Neural progenitor cell (in vitro differentiated cells): ENCODE measurements around the gene FMNL2.

Source experiments
- EZH2 ChIP-seq: fragments of 200-600 bp; sonication (generic); IDR thresholded peaks from 2 replicates; pipeline ENCODE4 v1.6.1; 2017; ENCODE audit warnings: antibody characterized with exemption, mild to moderate bottlenecking, moderate library complexity
- TF ChIP-seq, protein P1 (sequence below): fragments of 200-600 bp; sonication (generic); IDR thresholded peaks from 2 replicates; pipeline ENCODE4 v1.5.1; 2017; ENCODE audit warnings: antibody characterized with exemption, mild to moderate bottlenecking

DNA sequence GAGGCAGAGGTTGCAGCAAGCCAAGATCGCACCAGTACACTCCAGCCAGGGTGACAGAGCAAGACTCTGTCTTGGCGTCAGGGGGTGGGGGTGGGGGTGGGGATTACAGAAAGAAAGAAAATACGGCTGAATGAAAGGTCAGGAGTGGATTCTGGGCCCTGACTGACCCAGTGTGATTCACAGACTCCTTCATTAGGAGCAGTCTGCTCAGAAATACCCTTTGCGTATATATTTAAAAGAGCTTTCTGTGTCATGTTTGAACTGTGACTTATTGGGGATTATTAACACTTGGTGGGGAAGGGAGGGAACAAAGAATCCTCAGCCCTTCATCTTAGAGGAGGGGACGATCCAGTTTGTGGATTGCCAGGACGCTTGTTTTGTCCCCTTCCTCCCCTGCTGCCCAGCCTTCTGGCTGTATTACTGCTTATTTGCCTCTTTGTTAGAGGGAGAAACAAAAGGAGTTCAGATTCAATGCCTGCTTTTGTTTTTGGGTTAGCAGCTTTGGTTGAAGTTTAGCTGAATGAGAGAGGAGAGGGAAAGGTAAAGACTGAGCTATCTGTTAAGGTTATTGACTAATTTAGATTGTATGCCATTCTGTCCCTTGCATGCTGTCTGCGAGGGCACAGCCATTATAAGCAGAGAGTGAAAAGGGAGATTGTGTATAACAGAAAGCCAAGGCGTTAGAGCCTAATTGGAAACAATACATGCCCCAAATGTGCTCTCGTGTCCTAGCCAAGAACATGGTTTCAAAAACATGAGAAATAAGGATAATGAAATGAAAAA lies 118.3 kb downstream of the FMNL2 start:
- TF ChIP-seq, protein P1, sequence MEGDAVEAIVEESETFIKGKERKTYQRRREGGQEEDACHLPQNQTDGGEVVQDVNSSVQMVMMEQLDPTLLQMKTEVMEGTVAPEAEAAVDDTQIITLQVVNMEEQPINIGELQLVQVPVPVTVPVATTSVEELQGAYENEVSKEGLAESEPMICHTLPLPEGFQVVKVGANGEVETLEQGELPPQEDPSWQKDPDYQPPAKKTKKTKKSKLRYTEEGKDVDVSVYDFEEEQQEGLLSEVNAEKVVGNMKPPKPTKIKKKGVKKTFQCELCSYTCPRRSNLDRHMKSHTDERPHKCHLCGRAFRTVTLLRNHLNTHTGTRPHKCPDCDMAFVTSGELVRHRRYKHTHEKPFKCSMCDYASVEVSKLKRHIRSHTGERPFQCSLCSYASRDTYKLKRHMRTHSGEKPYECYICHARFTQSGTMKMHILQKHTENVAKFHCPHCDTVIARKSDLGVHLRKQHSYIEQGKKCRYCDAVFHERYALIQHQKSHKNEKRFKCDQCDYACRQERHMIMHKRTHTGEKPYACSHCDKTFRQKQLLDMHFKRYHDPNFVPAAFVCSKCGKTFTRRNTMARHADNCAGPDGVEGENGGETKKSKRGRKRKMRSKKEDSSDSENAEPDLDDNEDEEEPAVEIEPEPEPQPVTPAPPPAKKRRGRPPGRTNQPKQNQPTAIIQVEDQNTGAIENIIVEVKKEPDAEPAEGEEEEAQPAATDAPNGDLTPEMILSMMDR = no peak
- TF ChIP-seq EZH2 = no peak
